Bronchial epithelial cell (primary cell): ENCODE results near the gene LRP1B. TPM values are rescaled to one million over a fixed set of nuclear protein-coding genes. Genes with fewer than 3 reads are reported as not detected.

ENCODE experiments used
- DNase-seq: peaks from one replicate; pipeline ENCODE4 v3.0.0-alpha.2; 2010; ENCODE audit warnings: low read depth
- FAIRE-seq: peaks from 2 replicates; lab custom pipeline; 2011; peaks lifted over from hg19 to GRCh38; lab: Jason Lieb, UNC
- H3K27me3 ChIP-seq: 2 replicates; pipeline ENCODE4 v1.5.1; 2011; ENCODE audit warnings: low read length; ENCODE audit not compliant: control insufficient read depth, insufficient read depth
- H3K36me3 ChIP-seq: 2 replicates; pipeline ENCODE4 v1.5.1; 2011; ENCODE audit warnings: low read length; ENCODE audit not compliant: control insufficient read depth, insufficient read depth
- H3K4me3 ChIP-seq: 2 replicates; pipeline ENCODE4 v1.5.1; 2011; ENCODE audit warnings: mild to moderate bottlenecking, low read depth, low read length, control low read depth
- total RNA-seq: library from RNA; depleted of rRNA; stranded (reverse); fragments of >200 nt; gene quantifications from 2 replicates; pipeline ENCODE4 v1.2.1, GENCODE V29; 2014
- TF ChIP-seq, protein P1 (sequence below): IDR thresholded peaks from 2 replicates; pipeline ENCODE4 v1.5.1; 2011; ENCODE audit warnings: mild to moderate bottlenecking, moderate library complexity, low read length, control low read depth, inconsistent platforms; ENCODE audit not compliant: insufficient read depth, severe bottlenecking

LRP1B gene
- total RNA-seq, 1 donor from 2014 or later: under 0.01 TPM

DNA sequence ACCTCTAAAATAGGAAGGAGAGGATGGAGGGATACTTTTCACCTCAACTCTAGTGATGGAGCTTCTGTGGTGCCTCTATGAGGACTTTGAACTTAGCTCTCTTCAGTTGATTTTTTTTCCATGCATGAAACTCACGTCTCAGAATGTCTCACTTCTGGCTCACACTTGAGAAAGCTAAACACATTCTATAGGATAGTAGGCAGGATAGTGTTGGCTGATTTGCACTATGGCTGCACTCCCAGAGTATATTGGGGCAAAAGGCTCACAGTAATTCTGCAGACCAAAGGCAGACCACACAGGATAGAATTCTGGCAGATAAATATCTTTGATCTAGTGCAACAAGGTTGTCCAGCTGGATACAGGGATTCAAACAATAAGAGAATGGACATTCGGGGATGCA is 1093.5 kb downstream of the LRP1B start:
- DNase-seq (no peak), FAIRE-seq (no peak)
- TF ChIP-seq, protein P1, sequence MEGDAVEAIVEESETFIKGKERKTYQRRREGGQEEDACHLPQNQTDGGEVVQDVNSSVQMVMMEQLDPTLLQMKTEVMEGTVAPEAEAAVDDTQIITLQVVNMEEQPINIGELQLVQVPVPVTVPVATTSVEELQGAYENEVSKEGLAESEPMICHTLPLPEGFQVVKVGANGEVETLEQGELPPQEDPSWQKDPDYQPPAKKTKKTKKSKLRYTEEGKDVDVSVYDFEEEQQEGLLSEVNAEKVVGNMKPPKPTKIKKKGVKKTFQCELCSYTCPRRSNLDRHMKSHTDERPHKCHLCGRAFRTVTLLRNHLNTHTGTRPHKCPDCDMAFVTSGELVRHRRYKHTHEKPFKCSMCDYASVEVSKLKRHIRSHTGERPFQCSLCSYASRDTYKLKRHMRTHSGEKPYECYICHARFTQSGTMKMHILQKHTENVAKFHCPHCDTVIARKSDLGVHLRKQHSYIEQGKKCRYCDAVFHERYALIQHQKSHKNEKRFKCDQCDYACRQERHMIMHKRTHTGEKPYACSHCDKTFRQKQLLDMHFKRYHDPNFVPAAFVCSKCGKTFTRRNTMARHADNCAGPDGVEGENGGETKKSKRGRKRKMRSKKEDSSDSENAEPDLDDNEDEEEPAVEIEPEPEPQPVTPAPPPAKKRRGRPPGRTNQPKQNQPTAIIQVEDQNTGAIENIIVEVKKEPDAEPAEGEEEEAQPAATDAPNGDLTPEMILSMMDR: no peak
- no peak overlapping the region for H3K4me3 ChIP-seq
- no peaks in the 10 kb centered on the region for H3K36me3 ChIP-seq
- H3K27me3 ChIP-seq: no peaks in the 10 kb centered on the region

DNA sequence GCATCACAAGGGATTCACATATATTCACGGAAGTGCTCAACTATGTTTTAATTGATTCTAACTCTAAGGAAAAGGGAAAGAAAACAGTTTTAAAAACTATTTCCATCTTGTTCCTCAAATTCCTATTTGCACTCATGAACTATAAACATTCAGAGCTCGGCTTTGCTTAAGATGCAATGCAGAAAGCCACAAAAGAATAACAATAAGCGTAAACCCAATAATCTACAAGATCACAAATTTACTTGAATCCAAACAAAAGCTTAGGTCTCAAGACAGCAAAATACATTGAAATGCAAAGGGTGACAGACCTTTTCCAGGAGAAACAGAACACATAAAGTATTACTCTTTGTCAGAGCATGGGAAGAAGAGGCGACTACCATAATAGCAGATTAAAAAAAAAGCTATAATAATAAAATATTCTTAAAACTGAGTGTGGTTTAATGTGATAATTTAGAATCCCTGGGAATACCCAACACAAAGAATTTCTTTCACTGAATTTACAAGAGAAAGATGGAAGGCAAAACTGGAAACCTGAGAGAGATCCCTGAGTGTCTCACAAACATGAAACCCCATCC is 1094.9 kb downstream of the LRP1B start:
- FAIRE-seq: no peak
- Histone ChIP-seq H3K36me3 (no peaks in the 10 kb centered on the region), H3K27me3 (no peaks in the 10 kb centered on the region), H3K4me3 (no peak overlapping the region)
- TF ChIP-seq, protein P1: no peak
- no peak for DNase-seq

DNA sequence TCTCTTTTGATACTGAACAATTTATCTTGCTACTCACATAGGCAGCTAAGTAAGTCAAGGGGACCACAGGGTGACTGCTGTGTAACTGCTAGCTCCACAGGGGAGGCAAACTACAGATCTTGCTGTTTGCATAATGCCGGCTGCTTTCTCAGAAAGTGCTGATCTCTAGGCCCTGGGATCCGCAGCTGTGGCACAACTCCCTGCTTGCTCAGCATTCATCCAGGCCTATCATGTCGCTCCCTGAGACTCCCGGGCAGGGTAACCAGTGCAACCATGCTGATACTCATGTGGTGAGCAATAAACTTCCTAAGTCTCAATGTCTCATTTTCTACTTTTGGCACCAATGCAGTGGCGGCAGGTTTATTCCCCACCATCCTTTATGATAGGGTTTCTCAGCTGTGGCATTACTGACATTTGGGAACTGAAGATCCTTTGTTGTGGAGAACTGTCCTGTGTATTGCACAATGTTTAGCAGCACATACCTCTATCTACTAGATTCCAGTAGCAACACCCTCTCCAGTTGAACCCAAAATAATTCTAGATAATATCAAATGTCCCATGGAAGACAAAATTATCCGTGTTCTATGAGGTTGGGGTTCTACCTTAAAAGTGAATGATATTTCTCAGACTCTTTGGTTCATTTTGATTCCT is 1101.3 kb downstream of the LRP1B start:
- H3K27me3 ChIP-seq: no peaks in the 10 kb centered on the region
- FAIRE-seq (no peak), DNase-seq (no peak)
- H3K36me3 ChIP-seq: no peaks in the 10 kb centered on the region
- TF ChIP-seq, protein P1: no peak
- no peak overlapping the region for H3K4me3 ChIP-seq

DNA sequence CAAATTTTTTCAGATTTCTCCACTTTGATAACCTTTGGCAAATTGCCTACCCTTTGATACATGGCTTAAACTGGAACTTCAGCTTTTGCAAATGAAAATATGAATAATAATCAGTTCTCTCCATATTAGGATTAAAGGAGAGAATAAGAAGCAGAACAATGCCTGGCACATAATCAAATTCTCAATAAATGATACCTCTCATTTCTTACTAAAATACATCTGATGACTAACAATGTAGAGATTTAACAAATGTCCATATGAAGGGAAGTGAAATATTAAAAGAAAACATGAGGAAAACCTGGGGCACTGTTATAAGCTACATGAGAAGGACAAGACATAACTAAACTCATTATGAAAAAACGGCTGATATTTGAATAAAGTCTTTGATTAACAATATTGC is 1103.6 kb downstream of the LRP1B start:
- no peak for FAIRE-seq
- Histone ChIP-seq H3K27me3 (no peaks in the 10 kb centered on the region), H3K36me3 (no peaks in the 10 kb centered on the region), H3K4me3 (no peak overlapping the region)
- TF ChIP-seq, protein P1: no peak
- no peak for DNase-seq

DNA sequence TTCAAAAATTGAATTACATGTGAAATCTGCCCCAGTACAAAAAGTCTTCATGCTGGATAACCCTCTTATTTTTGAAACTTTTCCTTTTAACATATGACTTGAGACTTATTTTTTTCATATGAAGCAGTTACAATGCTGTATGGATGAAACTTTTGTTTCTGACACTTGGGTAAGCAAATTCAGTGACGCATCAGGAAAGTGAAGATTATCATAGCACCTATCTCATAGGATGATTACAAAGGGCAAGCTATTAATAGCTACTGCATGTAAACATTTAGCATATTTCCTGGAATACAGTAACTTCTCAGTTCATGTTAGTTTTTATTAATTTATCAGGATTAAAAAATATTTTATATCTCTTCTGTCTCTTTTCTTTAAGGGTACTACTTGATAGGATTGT is 1109.2 kb downstream of the LRP1B start:
- Histone ChIP-seq H3K4me3 (no peak overlapping the region), H3K27me3 (no peaks in the 10 kb centered on the region), H3K36me3 (no peaks in the 10 kb centered on the region)
- TF ChIP-seq, protein P1: no peak
- no peak for FAIRE-seq
- peak; percentile 27 for DNase-seq
